HepG2 (cell line): Measurements from ENCODE around the gene CARS2. TPM values are rescaled to one million over a fixed set of nuclear protein-coding genes. Genes with fewer than 3 reads are reported as not detected.
"Not testable (repeated sequence)": the region's sequence is repeated elsewhere in the genome, so short reads cannot be mapped to it uniquely, and the experiment has no call there.

Experiments used
- ATAC-seq: fragments of 200-7000 bp; cut with Tn5 transposase; 3 replicates; pipeline ENCODE4 v1.9.1; 2020; ENCODE audit warnings: mild to moderate bottlenecking, moderate library complexity
- BruUV-seq: library from RNA; stranded (reverse); fragments of 400-500 nt; replicated peaks from 2 replicates; lab custom pipeline; 2021; lab: Mats Ljungman, UMichigan
- CTCF ChIA-PET: fragments of 300-600 bp; formaldehyde crosslinking; extraction: SDS; loops from one replicate; lab custom pipeline; 2021; ENCODE audit warnings: low total read pairs, inconsistent platforms, low intra/inter-chr PET ratio; lab: Yijun Ruan, JAX
- POLR2A ChIA-PET: fragments of 350-600 bp; sonication (Branson Sonifier 250); formaldehyde crosslinking; loops from one replicate; lab custom pipeline; 2020; ENCODE audit warnings: antibody characterized with exemption, inconsistent platforms; lab: Yijun Ruan, JAX
- DNase-seq: peaks from one replicate; pipeline ENCODE4 v3.0.0-alpha.2; 2015; ENCODE audit warnings: low spot score
- FAIRE-seq: peaks from 3 replicates; lab custom pipeline; 2011; peaks lifted over from hg19 to GRCh38; lab: Jason Lieb, UNC
- H2AFZ ChIP-seq: one replicate; pipeline ENCODE4 v1.6.1; 2011; ENCODE audit warnings: low read length, inconsistent platforms
- H3K27ac ChIP-seq: fragments of 300-600 bp; 3 replicates; pipeline ENCODE4 v1.8.0; 2011; ENCODE audit warnings: mixed run types, mild to moderate bottlenecking, mixed read lengths, low read length, inconsistent platforms; ENCODE audit not compliant: insufficient read depth; ENCODE audit errors: extremely low read length
- H3K27me3 ChIP-seq, 2 experiments: fragments of 200-600 bp in 1 of 2; 2 replicates in 1 of 2; 3 replicates in 1 of 2; pipeline versions ENCODE4 v1.6.0 to v1.8.0; 2011; ENCODE audit warnings: low read length in 2 of 2, mild to moderate bottlenecking in 2 of 2, moderate library complexity in 2 of 2, inconsistent platforms in 1 of 2; ENCODE audit not compliant: insufficient read depth in 2 of 2, control insufficient read depth in 1 of 2
- H3K36me3 ChIP-seq, 2 experiments: fragments of 200-600 bp in 1 of 2; replicated peaks in 1 of 2; 2 replicates in 1 of 2; 3 replicates in 1 of 2; pipeline versions ENCODE4 v1.5.1 to v1.8.0; 2011; ENCODE audit warnings: low read length in 2 of 2, inconsistent platforms in 1 of 2; ENCODE audit not compliant: insufficient read depth in 2 of 2, control insufficient read depth in 1 of 2
- H3K4me1 ChIP-seq: 2 replicates; pipeline ENCODE4 v1.5.1; 2012; ENCODE audit warnings: low read length, inconsistent platforms; ENCODE audit not compliant: insufficient read depth
- H3K4me2 ChIP-seq: 2 replicates; pipeline ENCODE4 v1.6.0; 2011; ENCODE audit warnings: low read depth, low read length, inconsistent platforms
- H3K4me3 ChIP-seq, 3 experiments: fragments of 200-600 bp in 1 of 3; sonication (generic), shearing (Covaris generic) in 1 of 3; replicated peaks in 1 of 3; 2 replicates each; pipeline ENCODE4 v1.5.1; 2011 to 2016; ENCODE audit warnings: low read length in 3 of 3, inconsistent platforms in 2 of 3, low read depth in 2 of 3, mild to moderate bottlenecking in 2 of 3, control low read depth in 1 of 3, mixed read lengths in 1 of 3; ENCODE audit not compliant: insufficient read depth in 1 of 3
- H3K79me2 ChIP-seq: one replicate; pipeline ENCODE4 v1.6.1; 2011; ENCODE audit warnings: low read length, inconsistent platforms; ENCODE audit not compliant: insufficient read depth
- H3K9ac ChIP-seq: 2 replicates; pipeline ENCODE4 v1.6.0; 2011; ENCODE audit warnings: mild to moderate bottlenecking, low read depth, low read length, inconsistent platforms; ENCODE audit not compliant: insufficient read depth
- H3K9me3 ChIP-seq: 2 replicates; pipeline ENCODE4 v1.5.1; 2012; ENCODE audit warnings: mild to moderate bottlenecking, low read length
- H4K20me1 ChIP-seq: 2 replicates; pipeline ENCODE4 v1.6.0; 2011; ENCODE audit warnings: inconsistent platforms, mild to moderate bottlenecking, low read length, moderate library complexity; ENCODE audit not compliant: insufficient read depth
- DMAP1 ChIP-seq: IDR thresholded peaks from 2 replicates; pipeline ENCODE4 v1.6.1; 2016
- FOXK1 ChIP-seq: sonication (generic); formaldehyde crosslinking; IDR thresholded peaks from 2 replicates; pipeline ENCODE4 v1.4.0; 2020; ENCODE audit warnings: low read depth, missing genetic modification reagents, borderline replicate concordance
- RELA ChIP-seq: sonication (generic); formaldehyde crosslinking; IDR thresholded peaks from 2 replicates; pipeline ENCODE4 v1.4.0; 2020; ENCODE audit warnings: missing genetic modification reagents
- SRSF4 ChIP-seq: fragments of 200-400 bp; formaldehyde crosslinking; IDR thresholded peaks from one replicate; pipeline ENCODE4 v1.6.1; 2018; ENCODE audit warnings: mild to moderate bottlenecking, low read depth, low read length, moderate library complexity; ENCODE audit not compliant: poor library complexity, severe bottlenecking
- YEATS4 ChIP-seq: sonication (generic); formaldehyde crosslinking; IDR thresholded peaks from 2 replicates; pipeline ENCODE4 v1.4.0; 2020; ENCODE audit warnings: missing genetic modification reagents, borderline replicate concordance
- ZNF101 ChIP-seq: sonication (generic); formaldehyde crosslinking; IDR thresholded peaks from 2 replicates; pipeline ENCODE4 v1.4.0; 2020; ENCODE audit warnings: mild to moderate bottlenecking, low read depth, missing genetic modification reagents, borderline replicate concordance
- ZNF367 ChIP-seq: sonication (generic); formaldehyde crosslinking; IDR thresholded peaks from 2 replicates; pipeline ENCODE4 v1.4.0; 2020; ENCODE audit warnings: missing genetic modification reagents, borderline replicate concordance
- WGBS: methylation state at CpG from one replicate; pipeline ENCODE4 v1.1.6; 2017; ENCODE audit warnings: low lambda C conversion rate; 5-methylcytosine and 5-hydroxymethylcytosine counted together
- in situ Hi-C: cut with HindIII; loops from 2 replicates; pipeline ENCODE4 v1.10.0; 2017; ENCODE audit warnings: low pct_unique_long_range_greater_than_20kb; ENCODE audit not compliant: extremely low pct_ligation_motif_present
- intact Hi-C: fragments of 100-400 bp; cut with micrococcal nuclease; formaldehyde crosslinking; loops from one replicate; pipeline ENCODE4 v1.10.0; 2022; ENCODE audit not compliant: unreplicated experiment
- polyA plus RNA-seq, 8 experiments: library from polyadenylated mRNA; depleted of rRNA in 3 of 8; stranded (reverse) in 7 of 8; unstranded in 1 of 8; fragments of >200 nt; fragmentation: Illumina TruSeq in 4 of 8; extraction: Trizol in 4 of 8; gene quantifications; 2 replicates each; pipeline versions ENCODE4 v1.2.1 to v1.2.3, GENCODE V29; 2011 to 2016; ENCODE audit warnings: low read depth in 4 of 8, missing spikeins in 1 of 8, mixed read lengths in 1 of 8; ENCODE audit not compliant: insufficient read depth in 1 of 8
- total RNA-seq, 5 experiments: library from RNA; depleted of rRNA; stranded (reverse); fragments of >200 nt; fragmentation: Illumina TruSeq; extraction: Trizol; gene quantifications; 2 replicates each; pipeline ENCODE4 v1.2.3, GENCODE V29; 2016; ENCODE audit warnings: low read depth in 1 of 5
- TF ChIP-seq, protein P1 (sequence below), 2 experiments: IDR thresholded peaks; 2 replicates each; pipeline ENCODE4 v1.6.1; 2011 to 2012; ENCODE audit warnings: low read length in 2 of 2, borderline replicate concordance in 1 of 2, low read depth in 1 of 2, mild to moderate bottlenecking in 1 of 2, moderate library complexity in 1 of 2
- TF ChIP-seq, protein P2 (sequence below): sonication (generic); formaldehyde crosslinking; IDR thresholded peaks from 2 replicates; pipeline ENCODE4 v1.5.0; 2020; ENCODE audit warnings: mild to moderate bottlenecking, low read depth, missing genetic modification reagents, borderline replicate concordance
- TF ChIP-seq, protein P3 (sequence below): sonication (generic); formaldehyde crosslinking; IDR thresholded peaks from 2 replicates; pipeline ENCODE4 v1.5.1; 2020; ENCODE audit warnings: mild to moderate bottlenecking, missing genetic modification reagents, moderate library complexity

Gene CARS2
- total and polyA plus RNA-seq, 2 of the 13 experiments (the other 11 are each of a cell fraction or from before 2014, with no cell fraction given): 41.1 to 59.3 TPM

DNA sequence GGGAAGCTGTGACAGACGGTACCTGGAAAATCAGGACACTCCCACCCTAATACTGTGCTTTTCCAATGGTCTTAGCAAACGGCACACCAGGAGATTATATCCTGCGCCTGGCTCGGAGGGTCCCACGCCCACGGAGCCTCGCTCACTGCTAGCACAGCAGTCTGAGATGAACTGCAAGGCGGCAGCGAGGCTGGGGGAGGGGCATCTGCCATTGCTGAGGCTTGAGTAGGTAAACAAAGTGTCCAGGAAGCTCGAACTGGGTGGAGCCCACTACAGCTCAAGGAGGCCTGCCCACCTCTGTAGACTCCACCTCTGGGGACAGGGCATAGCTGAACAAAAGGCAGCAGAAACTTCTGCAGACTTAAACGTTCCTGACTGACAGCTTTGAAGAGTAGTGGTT, 36.1 kb downstream of the CARS2 start:
- H3K79me2 ChIP-seq, H3K27ac ChIP-seq, H4K20me1 ChIP-seq, H3K4me2 ChIP-seq, POLR2A ChIA-PET, H3K4me1 ChIP-seq, in situ Hi-C loops, H3K4me3 ChIP-seq, intact Hi-C loops, H2AFZ ChIP-seq, H3K27me3 ChIP-seq, H3K9me3 ChIP-seq, DNase-seq, CTCF ChIA-PET, H3K9ac ChIP-seq, ATAC-seq, BruUV-seq, FAIRE-seq: not testable (repeated sequence)
- WGBS: 92% methylated on average over 2 of the region's 11 CpGs
- peaks cover 4 to 34% of the 10 kb centered on the region in 2 experiments; a peak in 4 of 5 replicates for H3K36me3 ChIP-seq

DNA sequence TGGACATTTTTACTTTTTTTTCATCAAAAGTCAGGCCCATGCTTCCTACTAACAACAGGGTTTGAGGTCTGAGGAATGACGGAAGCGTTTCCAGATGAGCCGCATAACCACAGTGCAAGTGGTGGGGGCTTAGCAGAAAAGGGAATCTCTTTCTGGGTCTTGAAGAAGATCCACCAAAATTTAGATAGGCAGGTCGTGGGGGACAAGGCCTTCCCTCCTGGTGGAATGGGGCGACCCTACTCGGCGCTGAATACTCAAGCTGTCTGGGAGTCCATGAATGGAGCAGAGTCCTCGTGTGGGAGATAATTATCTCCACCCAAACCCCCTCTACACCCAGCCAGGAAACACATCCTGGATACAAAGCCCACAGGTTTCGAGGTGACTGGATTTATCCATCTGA, 36.9 kb downstream of the CARS2 start:
- 94% methylated on average over 9 of the region's 9 CpGs for WGBS
- TF ChIP-seq, protein P1, sequence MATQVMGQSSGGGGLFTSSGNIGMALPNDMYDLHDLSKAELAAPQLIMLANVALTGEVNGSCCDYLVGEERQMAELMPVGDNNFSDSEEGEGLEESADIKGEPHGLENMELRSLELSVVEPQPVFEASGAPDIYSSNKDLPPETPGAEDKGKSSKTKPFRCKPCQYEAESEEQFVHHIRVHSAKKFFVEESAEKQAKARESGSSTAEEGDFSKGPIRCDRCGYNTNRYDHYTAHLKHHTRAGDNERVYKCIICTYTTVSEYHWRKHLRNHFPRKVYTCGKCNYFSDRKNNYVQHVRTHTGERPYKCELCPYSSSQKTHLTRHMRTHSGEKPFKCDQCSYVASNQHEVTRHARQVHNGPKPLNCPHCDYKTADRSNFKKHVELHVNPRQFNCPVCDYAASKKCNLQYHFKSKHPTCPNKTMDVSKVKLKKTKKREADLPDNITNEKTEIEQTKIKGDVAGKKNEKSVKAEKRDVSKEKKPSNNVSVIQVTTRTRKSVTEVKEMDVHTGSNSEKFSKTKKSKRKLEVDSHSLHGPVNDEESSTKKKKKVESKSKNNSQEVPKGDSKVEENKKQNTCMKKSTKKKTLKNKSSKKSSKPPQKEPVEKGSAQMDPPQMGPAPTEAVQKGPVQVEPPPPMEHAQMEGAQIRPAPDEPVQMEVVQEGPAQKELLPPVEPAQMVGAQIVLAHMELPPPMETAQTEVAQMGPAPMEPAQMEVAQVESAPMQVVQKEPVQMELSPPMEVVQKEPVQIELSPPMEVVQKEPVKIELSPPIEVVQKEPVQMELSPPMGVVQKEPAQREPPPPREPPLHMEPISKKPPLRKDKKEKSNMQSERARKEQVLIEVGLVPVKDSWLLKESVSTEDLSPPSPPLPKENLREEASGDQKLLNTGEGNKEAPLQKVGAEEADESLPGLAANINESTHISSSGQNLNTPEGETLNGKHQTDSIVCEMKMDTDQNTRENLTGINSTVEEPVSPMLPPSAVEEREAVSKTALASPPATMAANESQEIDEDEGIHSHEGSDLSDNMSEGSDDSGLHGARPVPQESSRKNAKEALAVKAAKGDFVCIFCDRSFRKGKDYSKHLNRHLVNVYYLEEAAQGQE (IDR thresholded peaks at IDR 0.05; ENCODE audit: borderline replicate concordance in 1 of 2, low read depth in 1 of 2, low read length in 2 of 2): no peak
- TF ChIP-seq SRSF4 (no peak), ZNF101 (CRISPR knock-in tag) (no peak), ZNF367 (CRISPR knock-in tag) (no peak), FOXK1 (CRISPR knock-in tag) (no peak), RELA (no peak), DMAP1 (no peak), YEATS4 (CRISPR knock-in tag) (no peak)
- TF ChIP-seq, protein P2, sequence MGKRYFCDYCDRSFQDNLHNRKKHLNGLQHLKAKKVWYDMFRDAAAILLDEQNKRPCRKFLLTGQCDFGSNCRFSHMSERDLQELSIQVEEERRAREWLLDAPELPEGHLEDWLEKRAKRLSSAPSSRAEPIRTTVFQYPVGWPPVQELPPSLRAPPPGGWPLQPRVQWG: no peak
- TF ChIP-seq, protein P3, sequence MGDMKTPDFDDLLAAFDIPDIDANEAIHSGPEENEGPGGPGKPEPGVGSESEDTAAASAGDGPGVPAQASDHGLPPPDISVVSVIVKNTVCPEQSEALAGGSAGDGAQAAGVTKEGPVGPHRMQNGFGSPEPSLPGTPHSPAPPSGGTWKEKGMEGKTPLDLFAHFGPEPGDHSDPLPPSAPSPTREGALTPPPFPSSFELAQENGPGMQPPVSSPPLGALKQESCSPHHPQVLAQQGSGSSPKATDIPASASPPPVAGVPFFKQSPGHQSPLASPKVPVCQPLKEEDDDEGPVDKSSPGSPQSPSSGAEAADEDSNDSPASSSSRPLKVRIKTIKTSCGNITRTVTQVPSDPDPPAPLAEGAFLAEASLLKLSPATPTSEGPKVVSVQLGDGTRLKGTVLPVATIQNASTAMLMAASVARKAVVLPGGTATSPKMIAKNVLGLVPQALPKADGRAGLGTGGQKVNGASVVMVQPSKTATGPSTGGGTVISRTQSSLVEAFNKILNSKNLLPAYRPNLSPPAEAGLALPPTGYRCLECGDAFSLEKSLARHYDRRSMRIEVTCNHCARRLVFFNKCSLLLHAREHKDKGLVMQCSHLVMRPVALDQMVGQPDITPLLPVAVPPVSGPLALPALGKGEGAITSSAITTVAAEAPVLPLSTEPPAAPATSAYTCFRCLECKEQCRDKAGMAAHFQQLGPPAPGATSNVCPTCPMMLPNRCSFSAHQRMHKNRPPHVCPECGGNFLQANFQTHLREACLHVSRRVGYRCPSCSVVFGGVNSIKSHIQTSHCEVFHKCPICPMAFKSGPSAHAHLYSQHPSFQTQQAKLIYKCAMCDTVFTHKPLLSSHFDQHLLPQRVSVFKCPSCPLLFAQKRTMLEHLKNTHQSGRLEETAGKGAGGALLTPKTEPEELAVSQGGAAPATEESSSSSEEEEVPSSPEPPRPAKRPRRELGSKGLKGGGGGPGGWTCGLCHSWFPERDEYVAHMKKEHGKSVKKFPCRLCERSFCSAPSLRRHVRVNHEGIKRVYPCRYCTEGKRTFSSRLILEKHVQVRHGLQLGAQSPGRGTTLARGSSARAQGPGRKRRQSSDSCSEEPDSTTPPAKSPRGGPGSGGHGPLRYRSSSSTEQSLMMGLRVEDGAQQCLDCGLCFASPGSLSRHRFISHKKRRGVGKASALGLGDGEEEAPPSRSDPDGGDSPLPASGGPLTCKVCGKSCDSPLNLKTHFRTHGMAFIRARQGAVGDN (CRISPR knock-in tag): no peak

More for the DNA sequence above, 36.9 kb downstream of the CARS2 start:
- FAIRE-seq (no peak), DNase-seq (no peak), ATAC-seq (no peak)
- Histone ChIP-seq H3K79me2 (no peaks in the 10 kb centered on the region), H3K4me2 (no peak overlapping the region), H3K4me1 (no peaks in the 10 kb centered on the region), H3K36me3 (peaks cover 7 to 39% of the 10 kb centered on the region in 2 experiments; a peak in 4 of 5 replicates), H3K9ac (no peak overlapping the region), H3K9me3 (no peaks in the 10 kb centered on the region), H2AFZ (no peak overlapping the region), H4K20me1 (no peaks in the 10 kb centered on the region), H3K27me3 (no peaks in the 10 kb centered on the region), H3K4me3 (no peak overlapping the region), H3K27ac (no peak overlapping the region)
- in situ Hi-C loops (no loop called here), intact Hi-C loops (no loop called here)
- no TSS peak for BruUV-seq
- ChIA-PET POLR2A (no interaction called here), CTCF (no interaction called here)
